GM18873 (cell line): Measurements from ENCODE around the gene FOXA1.
"Not testable (repeated sequence)": the region's sequence is repeated elsewhere in the genome, so short reads cannot be mapped to it uniquely, and the experiment has no call there.

ENCODE experiments used
- ATAC-seq: cut with Tn5 transposase; IDR thresholded peaks from one replicate; pipeline ENCODE4 v1.9.1; 2021; ENCODE audit warnings: mild to moderate bottlenecking, moderate library complexity, moderate number of reproducible peaks; ENCODE audit not compliant: unreplicated experiment, low FRiP score

The FOXA1 gene

DNA sequence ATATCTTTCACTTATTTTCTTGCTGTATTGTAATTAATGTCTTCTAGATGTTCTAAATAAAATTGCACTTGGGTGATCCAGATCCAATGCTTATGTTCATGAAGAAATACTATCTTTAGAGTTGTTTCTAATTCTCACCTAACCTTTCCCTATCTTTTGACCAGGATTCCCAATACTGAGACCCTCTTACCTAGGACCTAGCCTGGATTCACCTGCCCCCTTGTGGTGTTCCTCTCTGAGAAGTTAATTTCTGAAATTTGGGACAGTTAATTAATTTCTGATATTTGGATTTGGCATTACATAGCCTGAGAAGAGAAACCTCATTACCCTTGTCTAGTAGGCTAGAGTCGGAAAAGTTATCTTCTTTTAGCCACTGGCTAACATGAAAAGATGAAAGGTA is 29.5 kb downstream of the FOXA1 start:
- ATAC-seq, result no peak

DNA sequence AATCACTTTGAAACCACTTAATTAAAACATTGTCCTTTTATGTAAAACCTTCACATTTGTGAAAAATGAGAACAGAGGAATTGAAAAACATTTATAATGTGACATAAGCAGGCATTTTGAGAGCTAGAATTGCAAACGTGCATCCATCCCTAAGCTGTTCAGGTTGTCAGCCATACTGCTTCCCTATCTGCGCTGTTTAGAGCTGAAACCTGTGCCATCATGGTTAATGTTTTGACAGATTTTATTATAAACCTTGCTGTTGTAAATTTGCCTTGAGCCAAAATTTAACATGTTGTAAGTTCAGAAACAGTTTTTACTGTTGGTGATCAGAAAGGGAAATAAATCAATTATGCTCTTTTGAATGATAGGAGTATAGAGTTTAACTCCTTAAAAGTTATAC is 31.9 kb downstream of the FOXA1 start:
- ATAC-seq, result no peak

DNA sequence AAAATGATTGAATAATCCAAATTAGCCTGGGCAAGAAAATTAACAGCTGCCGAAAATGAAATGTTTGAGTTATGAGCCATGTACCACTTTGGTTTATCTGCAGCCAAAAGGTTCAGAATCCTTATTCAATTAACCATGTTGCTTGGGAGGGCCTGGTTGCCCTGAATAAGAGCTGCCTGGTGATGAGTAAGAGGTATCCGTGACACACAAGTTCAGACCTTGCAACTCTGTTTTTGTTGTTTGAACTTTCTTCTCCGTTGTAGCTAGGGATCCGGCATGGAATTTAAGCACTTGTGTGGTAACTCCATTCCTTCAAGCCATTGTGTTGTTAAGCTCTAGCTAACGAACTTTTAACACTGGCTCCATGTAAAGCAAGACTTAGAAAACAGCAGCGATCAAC is 35.7 kb downstream of the FOXA1 start:
- no peak for ATAC-seq

GRCh38 chr14:37558740-37559139 is 36.3 kb downstream of the FOXA1 start:
- ATAC-seq, result no peak

DNA sequence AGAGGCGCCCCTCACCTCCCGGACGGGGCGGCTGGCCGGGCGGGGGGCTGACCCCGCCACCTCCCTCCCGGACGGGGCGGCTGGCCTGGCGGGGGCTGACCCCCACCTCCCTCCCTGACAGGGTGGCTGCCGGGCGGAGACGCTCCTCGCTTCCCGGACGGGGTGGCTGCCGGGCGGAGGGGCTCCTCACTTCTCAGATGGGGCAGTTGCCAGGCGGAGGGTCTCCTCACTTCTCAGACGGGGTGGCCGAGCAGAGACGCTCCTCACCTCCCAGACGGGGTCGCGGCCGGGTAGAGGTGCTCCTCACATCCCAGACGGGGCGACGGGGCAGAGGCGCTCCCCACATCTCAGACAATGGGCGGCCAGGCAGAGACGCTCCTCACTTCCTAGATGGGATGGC is 39.5 kb downstream of the FOXA1 start:
- ATAC-seq, result not testable (repeated sequence)

- no peak for ATAC-seq
Observed at GRCh38 chr14:37553935-37554550, 41.0 kb downstream of the FOXA1 start.

DNA sequence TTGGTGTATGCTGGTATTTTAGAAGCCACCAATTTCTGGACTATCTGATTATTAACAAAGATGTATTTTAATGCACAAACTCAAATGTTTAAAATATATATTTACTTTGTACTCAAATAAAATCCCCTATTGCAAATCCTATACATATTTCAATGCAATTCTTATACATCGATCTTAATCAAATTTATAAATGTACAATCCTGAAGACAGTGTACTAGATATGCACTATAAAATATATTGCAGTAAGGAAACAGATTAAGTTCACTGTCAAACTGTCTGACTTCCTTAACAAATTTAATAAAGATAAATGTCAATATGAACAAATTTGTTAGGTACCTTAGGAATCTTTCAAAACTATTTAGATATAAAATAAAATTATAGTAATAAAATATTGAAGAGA is 43.9 kb downstream of the FOXA1 start:
- no peak for ATAC-seq

DNA sequence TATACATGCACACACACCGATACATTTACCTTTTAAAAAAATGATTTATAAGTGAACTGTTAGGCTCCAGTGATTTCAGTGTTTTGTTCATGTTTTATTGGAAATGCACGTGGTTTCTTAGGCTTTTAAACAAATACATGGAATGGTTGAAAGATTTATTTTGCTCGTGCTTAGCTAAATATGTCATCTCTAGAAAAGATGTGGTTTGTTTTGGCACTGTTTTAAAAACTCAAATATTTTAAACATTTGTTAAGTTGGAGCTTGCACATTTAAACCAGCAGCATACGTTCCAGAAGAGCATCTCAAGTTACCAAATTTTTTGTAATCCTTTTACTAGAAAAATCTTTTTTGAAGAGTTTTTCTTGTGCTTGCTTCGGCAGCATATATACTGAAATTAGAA is 44.5 kb downstream of the FOXA1 start:
- no peak for ATAC-seq

DNA sequence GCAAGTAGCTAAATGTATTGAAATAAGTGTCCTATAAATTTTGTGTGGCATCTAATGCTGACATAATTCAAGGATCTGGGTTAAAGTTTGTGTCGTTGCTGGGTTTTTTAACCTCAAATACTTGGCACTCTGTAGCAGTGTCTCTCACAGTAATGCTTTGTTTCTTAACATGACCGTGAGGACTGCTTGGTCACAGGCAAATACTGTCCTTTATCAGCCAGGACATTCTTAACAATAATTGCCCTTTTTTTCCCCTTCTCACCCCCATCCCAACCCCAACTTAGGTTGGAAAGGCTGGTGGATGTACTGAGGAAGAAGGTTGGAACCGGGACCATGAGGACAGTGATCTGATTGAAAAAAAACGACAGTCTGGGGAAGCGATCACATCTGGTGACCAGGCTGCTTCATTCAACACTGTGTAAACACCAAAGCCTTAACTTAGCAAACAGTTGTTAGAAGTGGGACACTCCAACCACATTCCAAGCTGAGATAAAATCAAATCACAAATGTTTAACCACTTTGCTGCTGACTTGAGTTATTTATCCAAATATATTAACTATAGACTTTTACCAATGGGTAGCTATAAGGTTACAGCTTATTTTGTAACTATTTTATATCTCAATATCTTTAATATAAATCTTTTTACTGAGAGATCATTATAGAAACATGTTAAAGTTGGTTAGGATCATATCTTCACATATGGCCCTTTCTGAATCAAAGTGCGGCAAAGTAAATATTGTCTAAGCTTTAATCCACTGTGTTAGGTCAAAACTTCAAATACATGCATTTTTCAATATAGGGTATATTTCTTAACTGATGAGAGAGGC is 48.2 kb downstream of the FOXA1 start:
- ATAC-seq, result no peak

- no peak for ATAC-seq
Observed at GRCh38 chr14:37545174-37545573, 49.9 kb downstream of the FOXA1 start.

DNA sequence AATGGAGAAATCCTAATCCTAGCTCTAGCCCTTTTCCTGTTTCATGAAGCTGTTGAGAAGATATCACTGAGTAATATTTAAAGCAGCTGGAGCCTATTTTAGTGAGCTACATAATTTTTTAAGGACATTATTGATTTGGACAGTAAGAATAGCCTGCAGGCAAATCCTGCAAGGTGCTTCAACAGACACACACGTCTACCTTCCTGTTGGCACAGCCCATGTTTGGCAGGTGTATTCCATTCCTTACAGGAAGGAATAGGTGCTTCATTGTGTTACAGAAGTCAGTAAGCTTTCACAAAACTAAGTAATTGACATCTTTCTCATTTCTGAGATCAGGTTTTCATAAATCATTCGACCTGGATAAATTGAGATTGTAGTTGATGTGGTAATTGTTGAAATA is 50.6 kb downstream of the FOXA1 start:
- no peak for ATAC-seq

GRCh38 chr14:37539992-37540391 is 55.1 kb downstream of the FOXA1 start:
- no peak for ATAC-seq
